Mammary epithelial cell (primary cell): ENCODE measurements around the gene FAM221A.
A peak's percentile ranks its signal among the peaks of the same experiment; 100 is the strongest.

Experiments
- CTCF ChIP-seq, 2 donors: IDR thresholded peaks in 1 of 2; conservative IDR thresholded peaks in 1 of 2; 2 replicates each; pipeline ENCODE4 v1.5.1; 2011 to 2012; ENCODE audit warnings: inconsistent platforms in 2 of 2, low read length in 2 of 2, mild to moderate bottlenecking in 2 of 2, control low read depth in 1 of 2, low read depth in 1 of 2; ENCODE audit not compliant: insufficient read depth in 1 of 2; ENCODE audit errors: extremely low read depth in 1 of 2
- EZH2 ChIP-seq: IDR thresholded peaks from 2 replicates; pipeline ENCODE4 v1.6.1; 2012; ENCODE audit warnings: low read length, inconsistent platforms, borderline replicate concordance

GRCh38 chr7:23654508-23654907 lies 25.5 kb upstream of the FAM221A start:
- TF ChIP-seq CTCF (conservative IDR thresholded peaks at IDR 0.05 in 1 of 2, IDR thresholded peaks at IDR 0.05 in 1 of 2; ENCODE audit: extremely low read depth in 1 of 2, insufficient read depth in 1 of 2, low read depth in 1 of 2, low read length in 2 of 2) (peak; percentile 31 to 40), EZH2 (no peak)
